Astrocyte (in vitro differentiated cells and primary cell): ENCODE results near the gene CPED1. TPM values are rescaled to one million over a fixed set of nuclear protein-coding genes. Genes with fewer than 3 reads are reported as not detected.

Experiments used
- DNase-seq: peaks from one replicate; pipeline ENCODE4 v3.0.0-alpha.2; 2010; ENCODE audit warnings: low read depth
- FAIRE-seq: peaks from 2 replicates; lab custom pipeline; 2011; peaks lifted over from hg19 to GRCh38; lab: Jason Lieb, UNC
- H2AFZ ChIP-seq: 2 replicates; pipeline ENCODE4 v1.6.0; 2012; ENCODE audit warnings: low read depth, low read length, inconsistent platforms
- H3K27ac ChIP-seq: 2 replicates; pipeline ENCODE4 v1.5.1; 2011; ENCODE audit warnings: low read depth, low read length, inconsistent platforms
- H3K27me3 ChIP-seq: 2 replicates; pipeline ENCODE4 v1.6.0; 2011; ENCODE audit warnings: low read length, inconsistent platforms; ENCODE audit not compliant: insufficient read depth
- H3K36me3 ChIP-seq: 2 replicates; pipeline ENCODE4 v1.5.1; 2011; ENCODE audit warnings: low read length, inconsistent platforms; ENCODE audit not compliant: insufficient read depth
- H3K4me1 ChIP-seq: 2 replicates; pipeline ENCODE4 v1.5.1; 2011; ENCODE audit warnings: low read length, inconsistent platforms; ENCODE audit not compliant: insufficient read depth
- H3K4me2 ChIP-seq: 2 replicates; pipeline ENCODE4 v1.6.0; 2012; ENCODE audit warnings: low read length, inconsistent platforms
- H3K4me3 ChIP-seq: 2 replicates; pipeline ENCODE4 v1.5.1; 2011; ENCODE audit warnings: low read depth, mild to moderate bottlenecking, low read length, inconsistent platforms; ENCODE audit not compliant: insufficient read depth
- H3K79me2 ChIP-seq: 2 replicates; pipeline ENCODE4 v1.6.0; 2012; ENCODE audit warnings: mild to moderate bottlenecking, low read length, inconsistent platforms; ENCODE audit not compliant: insufficient read depth
- H3K9ac ChIP-seq: 2 replicates; pipeline ENCODE4 v1.6.0; 2012; ENCODE audit warnings: mild to moderate bottlenecking, low read length, inconsistent platforms
- H3K9me3 ChIP-seq: 2 replicates; pipeline ENCODE4 v1.5.1; 2012; ENCODE audit warnings: low read depth, mild to moderate bottlenecking, low read length, inconsistent platforms; ENCODE audit not compliant: insufficient read depth
- H4K20me1 ChIP-seq: 2 replicates; pipeline ENCODE4 v1.6.0; 2012; ENCODE audit warnings: low read length, inconsistent platforms; ENCODE audit not compliant: insufficient read depth
- H3K27ac Mint-ChIP-seq: one replicate; pipeline ENCODE4 v1.8.0; 2021; ENCODE audit warnings: mild to moderate bottlenecking, mixed read lengths; ENCODE audit not compliant: unreplicated experiment
- H3K27me3 Mint-ChIP-seq: one replicate; pipeline ENCODE4 v1.8.0; 2021; ENCODE audit warnings: low read depth, mixed read lengths; ENCODE audit not compliant: unreplicated experiment
- H3K36me3 Mint-ChIP-seq: one replicate; pipeline ENCODE4 v1.8.0; 2021; ENCODE audit warnings: low read depth, mixed read lengths; ENCODE audit not compliant: unreplicated experiment
- H3K4me1 Mint-ChIP-seq: one replicate; pipeline ENCODE4 v1.8.0; 2021; ENCODE audit warnings: low read depth, mixed read lengths; ENCODE audit not compliant: unreplicated experiment
- H3K4me3 Mint-ChIP-seq: one replicate; pipeline ENCODE4 v1.8.0; 2021; ENCODE audit warnings: mild to moderate bottlenecking, moderate library complexity, mixed read lengths; ENCODE audit not compliant: unreplicated experiment
- H3K9me3 Mint-ChIP-seq: one replicate; pipeline ENCODE4 v1.8.0; 2021; ENCODE audit warnings: mild to moderate bottlenecking, mixed read lengths; ENCODE audit not compliant: unreplicated experiment
- EZH2 ChIP-seq: IDR thresholded peaks from 2 replicates; pipeline ENCODE4 v1.6.1; 2012; ENCODE audit warnings: mild to moderate bottlenecking, low read length, inconsistent platforms; ENCODE audit not compliant: insufficient read depth
- total RNA-seq: library from RNA; stranded (reverse); gene quantifications from 2 replicates; pipeline ENCODE4 v1.2.1, GENCODE V29; 2021
- TF ChIP-seq, protein P1 (sequence below): IDR thresholded peaks from 2 replicates; pipeline ENCODE4 v1.5.1; 2011; ENCODE audit warnings: low read depth, mild to moderate bottlenecking, inconsistent platforms, low read length, moderate library complexity; ENCODE audit not compliant: insufficient read depth

Gene CPED1
- total RNA-seq, 1 donor from 2014 or later: 6.1 TPM

DNA sequence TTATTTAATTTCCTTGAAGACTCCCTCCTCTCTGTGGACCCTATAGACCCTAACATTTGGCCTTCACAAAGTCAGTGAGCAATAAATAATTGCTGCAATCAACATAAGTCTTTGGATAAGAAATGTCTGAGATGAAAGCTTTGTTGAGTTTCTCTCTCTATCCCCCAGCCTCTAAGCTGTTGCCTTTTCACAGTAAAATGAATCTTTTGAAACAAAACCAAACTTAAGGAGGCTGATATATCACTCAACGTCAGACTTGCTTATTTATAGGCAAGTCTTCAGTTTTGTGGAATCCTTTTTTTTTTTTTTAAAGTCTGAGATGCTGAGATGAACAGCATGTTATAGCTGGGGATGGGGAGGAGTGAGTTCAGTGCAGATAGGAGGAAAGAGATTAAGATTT is 10.0 kb downstream of the CPED1 start:
- Mint-ChIP-seq H3K9me3 (no peaks in the 10 kb centered on the region), H3K27ac (no peak overlapping the region), H3K4me1 (peaks cover 41% of the 10 kb centered on the region), H3K36me3 (no peaks in the 10 kb centered on the region), H3K4me3 (no peak overlapping the region), H3K27me3 (no peaks in the 10 kb centered on the region)
- TF ChIP-seq, protein P1, sequence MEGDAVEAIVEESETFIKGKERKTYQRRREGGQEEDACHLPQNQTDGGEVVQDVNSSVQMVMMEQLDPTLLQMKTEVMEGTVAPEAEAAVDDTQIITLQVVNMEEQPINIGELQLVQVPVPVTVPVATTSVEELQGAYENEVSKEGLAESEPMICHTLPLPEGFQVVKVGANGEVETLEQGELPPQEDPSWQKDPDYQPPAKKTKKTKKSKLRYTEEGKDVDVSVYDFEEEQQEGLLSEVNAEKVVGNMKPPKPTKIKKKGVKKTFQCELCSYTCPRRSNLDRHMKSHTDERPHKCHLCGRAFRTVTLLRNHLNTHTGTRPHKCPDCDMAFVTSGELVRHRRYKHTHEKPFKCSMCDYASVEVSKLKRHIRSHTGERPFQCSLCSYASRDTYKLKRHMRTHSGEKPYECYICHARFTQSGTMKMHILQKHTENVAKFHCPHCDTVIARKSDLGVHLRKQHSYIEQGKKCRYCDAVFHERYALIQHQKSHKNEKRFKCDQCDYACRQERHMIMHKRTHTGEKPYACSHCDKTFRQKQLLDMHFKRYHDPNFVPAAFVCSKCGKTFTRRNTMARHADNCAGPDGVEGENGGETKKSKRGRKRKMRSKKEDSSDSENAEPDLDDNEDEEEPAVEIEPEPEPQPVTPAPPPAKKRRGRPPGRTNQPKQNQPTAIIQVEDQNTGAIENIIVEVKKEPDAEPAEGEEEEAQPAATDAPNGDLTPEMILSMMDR: no peak
- no peak for TF ChIP-seq EZH2
- no peaks in the 10 kb centered on the region for H3K27me3 ChIP-seq
- DNase-seq (no peak), FAIRE-seq (no peak)
- no peak overlapping the region for H2AFZ ChIP-seq
- H3K27ac ChIP-seq: no peak overlapping the region
- H4K20me1 ChIP-seq: no peaks in the 10 kb centered on the region
- no peaks in the 10 kb centered on the region for H3K79me2 ChIP-seq
- H3K4me2 ChIP-seq: no peak overlapping the region
- no peaks in the 10 kb centered on the region for H3K9me3 ChIP-seq
- no peak overlapping the region for H3K4me3 ChIP-seq
- H3K9ac ChIP-seq: no peak overlapping the region
- H3K4me1 ChIP-seq: peaks cover 10% of the 10 kb centered on the region
- no peaks in the 10 kb centered on the region for H3K36me3 ChIP-seq

- H3K4me1 ChIP-seq: peaks cover 9% of the 10 kb centered on the region
- TF ChIP-seq, protein P1: no peak
- no peak for TF ChIP-seq EZH2
- Mint-ChIP-seq H3K27ac (no peak overlapping the region), H3K27me3 (no peaks in the 10 kb centered on the region), H3K4me3 (no peak overlapping the region), H3K36me3 (no peaks in the 10 kb centered on the region), H3K4me1 (peaks cover 42% of the 10 kb centered on the region), H3K9me3 (no peaks in the 10 kb centered on the region)
- no peak overlapping the region for H3K4me3 ChIP-seq
- no peak overlapping the region for H3K4me2 ChIP-seq
- no peak for FAIRE-seq
- no peaks in the 10 kb centered on the region for H3K9me3 ChIP-seq
- no peaks in the 10 kb centered on the region for H3K27me3 ChIP-seq
- H4K20me1 ChIP-seq: no peaks in the 10 kb centered on the region
- no peak overlapping the region for H3K27ac ChIP-seq
- DNase-seq: no peak
- H2AFZ ChIP-seq: no peak overlapping the region
- no peak overlapping the region for H3K9ac ChIP-seq
- H3K79me2 ChIP-seq: no peaks in the 10 kb centered on the region
- no peaks in the 10 kb centered on the region for H3K36me3 ChIP-seq
These were observed 10.6 kb downstream of the CPED1 start for GRCh38 chr7:120998996-120999565.
